ENCODE measurements around the gene KCNJ3.

DNA sequence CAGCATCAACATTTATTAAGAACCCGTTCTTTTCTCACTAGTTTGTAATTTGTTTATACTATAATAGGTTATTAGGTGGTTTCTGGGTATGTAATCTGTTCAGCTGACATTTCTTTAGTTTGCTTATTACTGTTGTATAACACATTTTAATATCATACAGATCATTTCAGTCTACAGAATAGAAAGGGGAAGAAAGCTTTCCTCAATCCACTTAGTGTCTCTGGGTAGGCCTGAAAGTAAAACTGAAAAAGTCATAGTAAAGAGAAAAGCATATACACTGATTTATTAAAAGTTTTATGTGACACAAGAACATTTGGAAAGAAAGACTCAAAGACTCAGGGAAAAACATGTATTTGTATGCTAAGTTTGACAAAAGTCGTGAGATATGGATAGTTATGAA is 16.8 kb upstream of the KCNJ3 start:
- TF ChIP-seq SNAI2 (CRISPR knock-in tag; IDR thresholded peaks at IDR 0.05) (no peak), ZNF70 (CRISPR knock-in tag; IDR thresholded peaks at IDR 0.05) (no peak), OSR1 (CRISPR knock-in tag; IDR thresholded peaks at IDR 0.05) (no peak), GLIS3 (CRISPR knock-in tag; IDR thresholded peaks at IDR 0.05) (no peak), ARNTL (CRISPR knock-in tag; IDR thresholded peaks at IDR 0.05; ENCODE audit: borderline replicate concordance, low read depth) (no peak), ZFP30 (CRISPR knock-in tag; IDR thresholded peaks at IDR 0.05) (no peak), ZNF565 (CRISPR knock-in tag; conservative IDR thresholded peaks at IDR 0.05; ENCODE audit: low read depth) (no peak), ZC3H10 (CRISPR knock-in tag; IDR thresholded peaks at IDR 0.05) (no peak), CSDC2 (CRISPR knock-in tag; IDR thresholded peaks at IDR 0.05) (no peak)
- TF ChIP-seq, protein P1, sequence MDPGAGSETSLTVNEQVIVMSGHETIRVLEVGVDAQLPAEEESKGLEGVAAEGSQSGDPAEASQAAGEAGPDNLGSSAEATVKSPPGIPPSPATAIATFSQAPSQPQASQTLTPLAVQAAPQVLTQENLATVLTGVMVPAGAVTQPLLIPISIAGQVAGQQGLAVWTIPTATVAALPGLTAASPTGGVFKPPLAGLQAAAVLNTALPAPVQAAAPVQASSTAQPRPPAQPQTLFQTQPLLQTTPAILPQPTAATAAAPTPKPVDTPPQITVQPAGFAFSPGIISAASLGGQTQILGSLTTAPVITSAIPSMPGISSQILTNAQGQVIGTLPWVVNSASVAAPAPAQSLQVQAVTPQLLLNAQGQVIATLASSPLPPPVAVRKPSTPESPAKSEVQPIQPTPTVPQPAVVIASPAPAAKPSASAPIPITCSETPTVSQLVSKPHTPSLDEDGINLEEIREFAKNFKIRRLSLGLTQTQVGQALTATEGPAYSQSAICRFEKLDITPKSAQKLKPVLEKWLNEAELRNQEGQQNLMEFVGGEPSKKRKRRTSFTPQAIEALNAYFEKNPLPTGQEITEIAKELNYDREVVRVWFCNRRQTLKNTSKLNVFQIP (CRISPR knock-in tag; IDR thresholded peaks at IDR 0.05; ENCODE audit: borderline replicate concordance, low read depth), result no peak
- TF ChIP-seq, protein P2, sequence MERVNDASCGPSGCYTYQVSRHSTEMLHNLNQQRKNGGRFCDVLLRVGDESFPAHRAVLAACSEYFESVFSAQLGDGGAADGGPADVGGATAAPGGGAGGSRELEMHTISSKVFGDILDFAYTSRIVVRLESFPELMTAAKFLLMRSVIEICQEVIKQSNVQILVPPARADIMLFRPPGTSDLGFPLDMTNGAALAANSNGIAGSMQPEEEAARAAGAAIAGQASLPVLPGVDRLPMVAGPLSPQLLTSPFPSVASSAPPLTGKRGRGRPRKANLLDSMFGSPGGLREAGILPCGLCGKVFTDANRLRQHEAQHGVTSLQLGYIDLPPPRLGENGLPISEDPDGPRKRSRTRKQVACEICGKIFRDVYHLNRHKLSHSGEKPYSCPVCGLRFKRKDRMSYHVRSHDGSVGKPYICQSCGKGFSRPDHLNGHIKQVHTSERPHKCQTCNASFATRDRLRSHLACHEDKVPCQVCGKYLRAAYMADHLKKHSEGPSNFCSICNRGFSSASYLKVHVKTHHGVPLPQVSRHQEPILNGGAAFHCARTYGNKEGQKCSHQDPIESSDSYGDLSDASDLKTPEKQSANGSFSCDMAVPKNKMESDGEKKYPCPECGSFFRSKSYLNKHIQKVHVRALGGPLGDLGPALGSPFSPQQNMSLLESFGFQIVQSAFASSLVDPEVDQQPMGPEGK (CRISPR knock-in tag; IDR thresholded peaks at IDR 0.05; ENCODE audit: borderline replicate concordance), result no peak
